GM12875 (cell line): ENCODE results near the gene TMEM198.

Experiments
- H3K4me3 ChIP-seq: one replicate; pipeline ENCODE4 v1.5.1; 2011; ENCODE audit warnings: low read depth, low read length, control low read depth
- TF ChIP-seq, protein P1 (sequence below): IDR thresholded peaks from 2 replicates; pipeline ENCODE4 v1.5.1; 2011; ENCODE audit warnings: low read depth, mild to moderate bottlenecking, control low read depth, inconsistent platforms, low read length, moderate library complexity, borderline replicate concordance; ENCODE audit not compliant: insufficient read depth

TMEM198 gene

GRCh38 chr2:219514836-219515235, 29.0 kb upstream of the TMEM198 start:
- TF ChIP-seq, protein P1, sequence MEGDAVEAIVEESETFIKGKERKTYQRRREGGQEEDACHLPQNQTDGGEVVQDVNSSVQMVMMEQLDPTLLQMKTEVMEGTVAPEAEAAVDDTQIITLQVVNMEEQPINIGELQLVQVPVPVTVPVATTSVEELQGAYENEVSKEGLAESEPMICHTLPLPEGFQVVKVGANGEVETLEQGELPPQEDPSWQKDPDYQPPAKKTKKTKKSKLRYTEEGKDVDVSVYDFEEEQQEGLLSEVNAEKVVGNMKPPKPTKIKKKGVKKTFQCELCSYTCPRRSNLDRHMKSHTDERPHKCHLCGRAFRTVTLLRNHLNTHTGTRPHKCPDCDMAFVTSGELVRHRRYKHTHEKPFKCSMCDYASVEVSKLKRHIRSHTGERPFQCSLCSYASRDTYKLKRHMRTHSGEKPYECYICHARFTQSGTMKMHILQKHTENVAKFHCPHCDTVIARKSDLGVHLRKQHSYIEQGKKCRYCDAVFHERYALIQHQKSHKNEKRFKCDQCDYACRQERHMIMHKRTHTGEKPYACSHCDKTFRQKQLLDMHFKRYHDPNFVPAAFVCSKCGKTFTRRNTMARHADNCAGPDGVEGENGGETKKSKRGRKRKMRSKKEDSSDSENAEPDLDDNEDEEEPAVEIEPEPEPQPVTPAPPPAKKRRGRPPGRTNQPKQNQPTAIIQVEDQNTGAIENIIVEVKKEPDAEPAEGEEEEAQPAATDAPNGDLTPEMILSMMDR = no peak
- no peak overlapping the region for H3K4me3 ChIP-seq

- H3K4me3 ChIP-seq = no peak overlapping the region
- TF ChIP-seq, protein P1 = no peak
Measured at GRCh38 chr2:219515874-219516629, 27.8 kb upstream of the TMEM198 start.

DNA sequence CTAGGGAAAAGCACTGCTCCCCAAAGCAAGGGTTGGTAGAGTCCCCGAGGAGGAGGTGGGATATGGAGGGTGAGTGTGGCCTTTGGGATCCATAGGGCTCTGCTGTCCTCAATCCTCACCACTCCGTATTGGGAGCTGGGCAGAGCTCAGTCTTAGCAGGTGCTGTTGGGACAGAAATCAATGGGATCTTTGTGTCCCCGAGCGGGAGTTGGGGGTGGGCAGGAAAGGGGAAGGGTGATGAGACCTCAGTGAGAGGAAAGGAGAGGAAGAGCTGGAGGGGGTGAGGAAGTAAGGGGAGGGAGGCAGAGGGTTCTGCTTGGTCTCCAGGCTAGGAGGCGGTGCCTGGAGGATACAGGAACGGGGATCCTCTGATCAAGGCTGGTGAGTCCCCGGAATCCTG, 26.9 kb upstream of the TMEM198 start:
- TF ChIP-seq, protein P1 = no peak
- no peak overlapping the region for H3K4me3 ChIP-seq

DNA sequence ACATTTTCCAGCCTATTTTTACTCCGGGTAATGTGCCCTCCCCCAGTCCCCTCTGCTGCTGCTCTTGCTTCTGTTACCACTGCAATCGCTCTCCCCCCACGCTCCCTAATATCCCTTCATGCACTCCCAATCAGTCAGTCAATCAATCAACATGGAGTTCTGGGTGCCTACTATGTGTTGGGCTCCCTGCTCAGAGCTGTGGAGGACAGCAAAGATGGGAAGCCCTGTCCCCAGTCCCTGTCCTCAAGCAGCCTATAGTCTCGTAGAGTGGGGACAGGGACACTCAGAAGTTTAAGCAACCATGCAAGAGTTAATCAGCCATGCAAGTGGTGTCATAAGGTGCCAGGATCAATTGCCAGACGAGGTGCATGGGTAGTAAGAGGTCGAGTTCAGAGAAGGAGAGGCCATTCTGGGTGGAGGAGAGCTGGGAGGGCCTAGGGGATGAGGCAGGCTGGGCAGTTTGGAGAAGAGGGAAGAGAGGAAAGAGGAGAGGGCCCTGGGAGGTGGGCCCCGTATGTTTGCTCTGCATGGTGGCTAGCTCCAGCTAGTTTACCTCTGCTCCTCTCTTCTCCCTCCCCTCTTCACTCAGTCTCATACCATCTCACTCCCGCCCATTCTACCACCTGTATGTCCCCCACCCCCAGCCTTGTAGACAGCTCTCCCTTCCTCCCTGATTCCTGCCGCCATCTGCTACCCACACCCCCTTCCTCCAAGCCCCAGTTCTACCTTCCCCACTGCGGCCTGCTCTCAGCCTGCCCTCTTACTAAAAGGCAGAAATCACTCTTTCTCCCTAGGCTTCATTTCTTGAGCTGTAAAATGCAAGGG, 25.7 kb upstream of the TMEM198 start:
- TF ChIP-seq, protein P1 = no peak

DNA sequence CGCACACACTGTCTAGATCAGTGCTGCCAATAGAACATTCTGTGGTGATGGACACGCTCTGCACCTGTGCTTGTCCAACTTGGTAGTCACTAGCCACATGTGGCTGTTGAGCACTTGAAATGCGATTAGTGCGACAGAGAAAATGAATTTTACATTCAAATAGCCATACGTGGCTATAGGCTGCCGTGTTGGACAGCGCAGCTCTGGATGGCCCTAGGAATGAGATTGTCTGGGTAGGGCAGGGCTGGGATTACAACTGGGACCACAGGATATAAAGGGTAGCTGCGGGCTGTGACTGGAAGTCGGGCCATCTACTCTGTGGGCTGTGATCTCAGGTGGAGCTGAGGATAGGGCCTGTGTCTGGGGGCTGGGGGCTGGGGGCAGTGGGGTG, 24.3 kb upstream of the TMEM198 start:
- TF ChIP-seq, protein P1 = no peak
- no peak overlapping the region for H3K4me3 ChIP-seq

More for the DNA sequence above, 25.7 kb upstream of the TMEM198 start:
- H3K4me3 ChIP-seq = no peak overlapping the region

DNA sequence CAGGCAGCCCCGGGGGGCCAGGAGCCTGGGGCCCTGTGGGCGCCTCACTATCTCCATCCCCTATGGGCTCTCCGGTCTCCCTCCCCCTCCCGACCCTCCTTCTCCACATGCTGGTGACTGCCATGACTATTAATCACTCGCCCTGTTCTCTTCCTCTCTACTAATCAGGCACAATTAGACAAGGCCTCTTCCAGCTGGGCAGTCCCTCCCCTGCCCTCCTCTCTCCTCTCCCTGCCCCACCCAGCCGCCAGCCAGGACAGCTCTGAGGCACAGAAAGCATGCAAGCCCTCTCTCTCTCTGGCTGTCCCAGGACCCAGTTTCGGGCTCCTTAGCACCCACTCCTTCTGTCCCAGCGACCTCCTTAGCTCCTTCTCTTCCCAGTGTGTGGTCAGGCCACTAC, 23.7 kb upstream of the TMEM198 start:
- TF ChIP-seq, protein P1 = no peak
- no peak overlapping the region for H3K4me3 ChIP-seq
